ENCODE data around the gene FKBP5. TPM values are rescaled to one million over a fixed set of nuclear protein-coding genes. Genes with fewer than 3 reads are reported as not detected.

The FKBP5 gene
- total RNA-seq, 1 donor from 2014 or later, result 16.5 TPM

- H3K4me3 ChIP-seq (ENCODE audit: low read depth, low read length), result no peak overlapping the region
- no peak for TF ChIP-seq CTCF (conservative IDR thresholded peaks at IDR 0.05; ENCODE audit: low read depth, low read length)
- no peak for DNase-seq (ENCODE audit: low read depth)
These were observed 46.1 kb downstream of the FKBP5 start for GRCh38 chr6:35642471-35643161.

GRCh38 chr6:35640017-35640664 lies 48.6 kb downstream of the FKBP5 start:
- no peak overlapping the region for H3K4me3 ChIP-seq (ENCODE audit: low read depth, low read length)
- DNase-seq (ENCODE audit: low read depth), result peak; percentile 53
- no peak for TF ChIP-seq CTCF (conservative IDR thresholded peaks at IDR 0.05; ENCODE audit: low read depth, low read length)

- no peak for DNase-seq (ENCODE audit: low read depth)
- no peak overlapping the region for H3K4me3 ChIP-seq (ENCODE audit: low read depth, low read length)
- no peak for TF ChIP-seq CTCF (conservative IDR thresholded peaks at IDR 0.05; ENCODE audit: low read depth, low read length)
These were observed 50.0 kb downstream of the FKBP5 start for GRCh38 chr6:35638679-35639078.

- no peak for TF ChIP-seq CTCF (conservative IDR thresholded peaks at IDR 0.05; ENCODE audit: low read depth, low read length)
- no peak for DNase-seq (ENCODE audit: low read depth)
- H3K4me3 ChIP-seq (ENCODE audit: low read depth, low read length), result no peak overlapping the region
These were observed 50.8 kb downstream of the FKBP5 start for GRCh38 chr6:35637911-35638310.

- no peak for DNase-seq (ENCODE audit: low read depth)
- no peak for TF ChIP-seq CTCF (conservative IDR thresholded peaks at IDR 0.05; ENCODE audit: low read depth, low read length)
- H3K4me3 ChIP-seq (ENCODE audit: low read depth, low read length), result no peak overlapping the region
These were observed 52.8 kb downstream of the FKBP5 start for GRCh38 chr6:35635601-35636597.

GRCh38 chr6:35634316-35634715 lies 54.4 kb downstream of the FKBP5 start:
- no peak overlapping the region for H3K4me3 ChIP-seq (ENCODE audit: low read depth, low read length)
- TF ChIP-seq CTCF (conservative IDR thresholded peaks at IDR 0.05; ENCODE audit: low read depth, low read length), result no peak
- DNase-seq (ENCODE audit: low read depth), result no peak
